Endothelial cell of umbilical vein (primary cell): ENCODE measurements around the gene NBEAL1. TPM values are rescaled to one million over a fixed set of nuclear protein-coding genes. Genes with fewer than 3 reads are reported as not detected.

ENCODE experiments used
- BruUV-seq: library from RNA; stranded (reverse); fragments of 400-500 nt; replicated peaks from 2 replicates; lab custom pipeline; 2021; lab: Mats Ljungman, UMichigan
- CTCF ChIA-PET: fragments of 300-600, 350-600 bp; sonication (Branson Sonifier 250); formaldehyde crosslinking; loops from one replicate; lab custom pipeline; 2021; ENCODE audit warnings: antibody characterized with exemption, inconsistent platforms; lab: Charles Lee
- POLR2A ChIA-PET: fragments of 300-600, 350-600 bp; sonication (Branson Sonifier 250); formaldehyde crosslinking; loops from one replicate; lab custom pipeline; 2021; ENCODE audit warnings: antibody characterized with exemption, inconsistent platforms; lab: Charles Lee
- DNase-seq: peaks from one replicate; pipeline ENCODE4 v3.0.0-alpha.2; 2011; ENCODE audit warnings: low read depth, low spot score
- FAIRE-seq: peaks from 2 replicates; lab custom pipeline; 2011; peaks lifted over from hg19 to GRCh38; lab: Jason Lieb, UNC
- H2AFZ ChIP-seq: 2 replicates; pipeline ENCODE4 v1.6.0; 2012; ENCODE audit warnings: low read depth, low read length, control low read depth, inconsistent platforms
- H3K27ac ChIP-seq: 2 replicates; pipeline ENCODE4 v1.5.1; 2011; ENCODE audit warnings: low read depth, mild to moderate bottlenecking, control low read depth, low read length, moderate library complexity; ENCODE audit not compliant: insufficient read depth
- H3K27me3 ChIP-seq, 2 experiments: 2 replicates each; pipeline versions ENCODE4 v1.6.0 to v1.6.1; 2011; ENCODE audit warnings: low read length in 2 of 2, mixed read lengths in 1 of 2; ENCODE audit not compliant: control insufficient read depth in 2 of 2, insufficient read depth in 2 of 2
- H3K36me3 ChIP-seq, 2 experiments: 2 replicates in 1 of 2; 3 replicates in 1 of 2; pipeline ENCODE4 v1.5.1; 2011; ENCODE audit warnings: low read length in 2 of 2, mild to moderate bottlenecking in 1 of 2, moderate library complexity in 1 of 2; ENCODE audit not compliant: control insufficient read depth in 2 of 2, insufficient read depth in 2 of 2; ENCODE audit errors: extremely low read depth in 1 of 2
- H3K4me1 ChIP-seq: 3 replicates; pipeline ENCODE4 v1.5.1; 2011; ENCODE audit warnings: mild to moderate bottlenecking, low read length; ENCODE audit not compliant: control insufficient read depth, insufficient read depth; ENCODE audit errors: extremely low read depth
- H3K4me2 ChIP-seq: 2 replicates; pipeline ENCODE4 v1.6.1; 2011; ENCODE audit warnings: low read length, control low read depth, mixed read lengths; ENCODE audit not compliant: insufficient read depth
- H3K4me3 ChIP-seq, 3 experiments: fragments of 200-600 bp in 1 of 3; sonication (generic), shearing (Covaris generic) in 1 of 3; replicated peaks in 1 of 3; 2 replicates each; pipeline ENCODE4 v1.5.1; 2011 to 2016; ENCODE audit warnings: control low read depth in 3 of 3, low read length in 3 of 3, mild to moderate bottlenecking in 2 of 3, inconsistent platforms in 1 of 3, low read depth in 1 of 3, moderate library complexity in 1 of 3; ENCODE audit not compliant: insufficient read depth in 1 of 3
- H3K79me2 ChIP-seq: 2 replicates; pipeline ENCODE4 v1.6.0; 2012; ENCODE audit warnings: low read length, inconsistent platforms; ENCODE audit not compliant: control insufficient read depth, insufficient read depth
- H3K9ac ChIP-seq: replicated peaks from 2 replicates; pipeline ENCODE3; 2011; ENCODE audit warnings: low read length, control low read depth; ENCODE audit not compliant: insufficient read depth; ENCODE audit errors: extremely low read depth
- H3K9me1 ChIP-seq: replicated peaks from 3 replicates; pipeline ENCODE4 v1.6.0; 2011; ENCODE audit warnings: mild to moderate bottlenecking, low read length; ENCODE audit not compliant: control insufficient read depth, insufficient read depth; ENCODE audit errors: extremely low read depth
- H3K9me3 ChIP-seq: replicated peaks from 2 replicates; pipeline ENCODE4 v1.5.1; 2012; ENCODE audit warnings: low read length, inconsistent platforms; ENCODE audit not compliant: control insufficient read depth, insufficient read depth
- H4K20me1 ChIP-seq: replicated peaks from 2 replicates; pipeline ENCODE3; 2011; ENCODE audit warnings: mild to moderate bottlenecking, low read length; ENCODE audit not compliant: control insufficient read depth, insufficient read depth; ENCODE audit errors: extremely low read depth
- CTCF ChIP-seq, 2 donors: IDR thresholded peaks; 1 replicate in 1 of 2; 2 replicates in 1 of 2; pipeline ENCODE4 v1.5.1; 2011; ENCODE audit warnings: low read length in 2 of 2, mild to moderate bottlenecking in 2 of 2, moderate library complexity in 2 of 2, control low read depth in 1 of 2, inconsistent platforms in 1 of 2, low read depth in 1 of 2; ENCODE audit not compliant: insufficient read depth in 1 of 2; ENCODE audit errors: extremely low read depth in 1 of 2
- EZH2 ChIP-seq: IDR thresholded peaks from 2 replicates; pipeline ENCODE4 v1.6.1; 2012; ENCODE audit warnings: borderline replicate concordance, low read depth, mild to moderate bottlenecking, moderate library complexity, low read length, inconsistent platforms; ENCODE audit not compliant: severe bottlenecking
- FOS ChIP-seq: IDR thresholded peaks from 2 replicates; pipeline ENCODE4 v1.6.1; 2011; ENCODE audit warnings: mild to moderate bottlenecking, low read length, moderate library complexity, borderline replicate concordance; ENCODE audit not compliant: insufficient read depth
- GATA2 ChIP-seq: IDR thresholded peaks from 2 replicates; pipeline ENCODE4 v1.7.0; 2011; ENCODE audit warnings: low read depth, mild to moderate bottlenecking, moderate library complexity, mixed read lengths, low read length; ENCODE audit not compliant: insufficient read length, insufficient read depth
- JUN ChIP-seq: IDR thresholded peaks from 2 replicates; pipeline ENCODE4 v1.6.1; 2011; ENCODE audit warnings: borderline replicate concordance, low read depth; ENCODE audit not compliant: insufficient read length, insufficient read depth
- MAX ChIP-seq: IDR thresholded peaks from 2 replicates; pipeline ENCODE4 v1.6.1; 2011; ENCODE audit not compliant: insufficient read depth, insufficient read length
- MYC ChIP-seq: IDR thresholded peaks from one replicate; pipeline ENCODE4 v1.6.1; 2011; ENCODE audit warnings: mild to moderate bottlenecking, low read depth, low read length
- POLR2A ChIP-seq: IDR thresholded peaks from 2 replicates; pipeline ENCODE4 v1.6.1; 2012; ENCODE audit warnings: low read depth, mild to moderate bottlenecking, control low read depth, low read length
- POLR2AphosphoS5 ChIP-seq: IDR thresholded peaks from 2 replicates; pipeline ENCODE4 v1.6.1; 2012; ENCODE audit warnings: low read depth, mild to moderate bottlenecking, control low read depth, low read length, moderate library complexity; ENCODE audit not compliant: insufficient read depth
- dilution Hi-C: fragments of 300-500 bp; cut with MboI; formaldehyde crosslinking; loops from one replicate; pipeline ENCODE4 v1.15.0; 2019; ENCODE audit warnings: low sequenced_read_pairs; ENCODE audit not compliant: extremely low pct_ligation_motif_present
- intact Hi-C: fragments of 100-400 bp; cut with micrococcal nuclease; formaldehyde crosslinking; loops from one replicate; pipeline ENCODE4 v1.10.0; 2022
- polyA plus RNA-seq, 4 experiments: library from polyadenylated mRNA; depleted of rRNA in 3 of 4; stranded (reverse) in 3 of 4; unstranded in 1 of 4; fragments of >200 nt; gene quantifications; 2 replicates each; pipeline versions ENCODE4 v1.2.1 to v1.2.3, GENCODE V29; 2011 to 2012; ENCODE audit warnings: missing spikeins in 1 of 4
- total RNA-seq: library from RNA; stranded (reverse); gene quantifications from 2 replicates; pipeline ENCODE4 v1.2.3, GENCODE V29; 2021

The NBEAL1 gene
- total and polyA plus RNA-seq, 2 donors (not counting 3 experiments of a cell fraction or from before 2014, with no cell fraction given), result 2.1 to 23.3 TPM

- dilution Hi-C loops, result no loop called here
- BruUV-seq, result no TSS peak
- H3K27me3 ChIP-seq, result no peaks in the 10 kb centered on the region
- H3K36me3 ChIP-seq, result no peaks in the 10 kb centered on the region
- H3K9me3 ChIP-seq, result no peaks in the 10 kb centered on the region
- H3K27ac ChIP-seq, result no peak overlapping the region
- TF ChIP-seq POLR2AphosphoS5, result no peak
- no peak for TF ChIP-seq FOS
- no peak for TF ChIP-seq GATA2
- no peak for TF ChIP-seq MAX
- TF ChIP-seq EZH2, result no peak
- no peak for TF ChIP-seq POLR2A
- no peak for TF ChIP-seq CTCF (IDR thresholded peaks at IDR 0.05; ENCODE audit: extremely low read depth in 1 of 2, insufficient read depth in 1 of 2, low read depth in 1 of 2, low read length in 2 of 2)
- TF ChIP-seq MYC, result no peak
- TF ChIP-seq JUN, result no peak
- H3K9ac ChIP-seq, result no peak overlapping the region
- no peak overlapping the region for H2AFZ ChIP-seq
- ChIA-PET CTCF (no interaction called here), POLR2A (no interaction called here)
- H4K20me1 ChIP-seq, result no peaks in the 10 kb centered on the region
- DNase-seq (no peak), FAIRE-seq (no peak)
- no peaks in the 10 kb centered on the region for H3K4me1 ChIP-seq
- no peak overlapping the region for H3K4me2 ChIP-seq
- no peak overlapping the region for H3K4me3 ChIP-seq
- intact Hi-C loops, result no loop called here
- no peaks in the 10 kb centered on the region for H3K79me2 ChIP-seq
- H3K9me1 ChIP-seq, result no peaks in the 10 kb centered on the region
These were observed 18.7 kb downstream of the NBEAL1 start for GRCh38 chr2:203033395-203033794.
